T-helper 22 cell (primary cell): ENCODE results near the gene IDH3B.
"Not testable (repeated sequence)": the region's sequence is repeated elsewhere in the genome, so short reads cannot be mapped to it uniquely, and the experiment has no call there.

Experiments
- DNase-seq: peaks from one replicate; pipeline ENCODE4 v3.0.0-alpha.2; 2020; ENCODE audit warnings: low read depth

IDH3B gene

DNA sequence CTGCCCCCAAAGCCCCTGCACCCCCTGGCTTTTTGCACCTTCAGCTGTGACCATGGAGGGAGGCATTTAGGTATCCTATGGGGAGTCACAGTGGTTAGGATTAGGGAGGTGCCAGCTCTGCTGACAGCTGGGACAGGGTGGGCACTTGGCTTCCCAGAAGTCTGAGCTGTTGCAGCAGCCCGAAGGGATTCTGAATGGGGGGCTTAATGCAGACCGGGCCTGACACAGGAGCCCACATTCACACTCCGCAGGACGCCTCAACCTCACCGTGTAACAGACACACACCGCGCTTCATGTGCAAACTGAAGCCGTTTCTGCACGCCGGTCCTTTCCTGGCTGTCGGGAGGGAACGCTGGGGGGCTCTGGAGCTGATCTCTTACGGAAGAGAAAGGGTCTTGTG, 30.5 kb upstream of the IDH3B start:
- no peak for DNase-seq

DNA sequence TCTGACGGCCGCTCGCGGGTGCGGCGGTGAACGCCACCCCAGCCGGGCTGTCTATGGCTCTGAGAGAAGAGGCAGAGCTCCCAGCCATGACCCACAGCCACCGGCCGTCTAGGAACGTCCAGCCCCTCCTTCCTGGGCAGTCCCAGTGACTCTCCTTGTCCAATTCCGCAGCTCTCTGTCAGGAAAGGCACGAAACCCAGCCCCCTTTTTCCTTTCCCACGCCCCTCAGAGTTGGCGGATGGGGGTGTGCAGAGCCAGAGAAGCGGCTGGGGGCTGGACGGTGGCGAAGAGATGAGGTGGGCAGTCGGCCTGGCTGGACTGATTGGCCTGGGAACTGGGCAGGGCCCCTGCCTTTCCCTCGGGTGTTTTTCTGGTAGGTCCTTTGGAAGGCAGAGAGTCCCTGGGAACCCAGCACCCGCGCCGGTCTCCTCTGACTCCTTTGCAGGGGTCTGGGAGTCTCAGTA, 30.0 kb upstream of the IDH3B start:
- no peak for DNase-seq

DNA sequence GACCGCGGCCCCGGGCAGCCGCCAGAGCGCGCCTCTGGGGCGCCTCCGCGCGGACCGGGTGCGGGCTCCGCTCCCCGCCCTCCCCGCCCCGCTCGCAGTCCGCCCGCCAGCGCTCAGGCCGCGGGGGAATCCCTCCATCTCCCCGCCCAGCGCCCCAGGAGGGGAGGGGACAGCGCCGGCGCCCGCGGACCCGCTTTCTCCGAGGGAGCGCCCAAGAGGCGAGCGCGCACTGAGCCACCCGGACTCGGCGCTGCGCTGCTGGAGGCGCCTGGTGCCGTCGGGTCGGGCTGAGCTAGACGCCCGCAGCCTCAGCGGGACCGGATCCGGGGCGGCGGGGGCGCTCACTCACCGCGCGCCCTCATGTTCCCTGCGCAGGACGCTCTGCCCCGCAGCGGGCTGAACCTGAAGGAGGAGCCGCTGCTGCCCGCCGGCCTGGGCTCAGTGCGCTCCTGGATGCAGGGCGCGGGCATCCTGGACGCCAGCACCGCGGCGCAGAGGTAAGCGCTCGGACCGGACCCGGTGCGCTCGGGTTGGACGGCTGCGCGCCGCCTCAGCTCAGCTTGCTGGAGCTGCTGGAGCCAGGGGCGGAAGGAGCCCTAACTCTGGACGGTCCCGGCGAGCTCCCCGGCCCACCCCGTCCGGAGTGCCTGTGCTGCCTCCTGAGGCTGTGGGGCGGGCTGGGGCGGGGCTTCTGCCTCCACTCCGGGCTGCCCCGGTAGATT, 29.4 kb upstream of the IDH3B start:
- peak; percentile 43 for DNase-seq

DNA sequence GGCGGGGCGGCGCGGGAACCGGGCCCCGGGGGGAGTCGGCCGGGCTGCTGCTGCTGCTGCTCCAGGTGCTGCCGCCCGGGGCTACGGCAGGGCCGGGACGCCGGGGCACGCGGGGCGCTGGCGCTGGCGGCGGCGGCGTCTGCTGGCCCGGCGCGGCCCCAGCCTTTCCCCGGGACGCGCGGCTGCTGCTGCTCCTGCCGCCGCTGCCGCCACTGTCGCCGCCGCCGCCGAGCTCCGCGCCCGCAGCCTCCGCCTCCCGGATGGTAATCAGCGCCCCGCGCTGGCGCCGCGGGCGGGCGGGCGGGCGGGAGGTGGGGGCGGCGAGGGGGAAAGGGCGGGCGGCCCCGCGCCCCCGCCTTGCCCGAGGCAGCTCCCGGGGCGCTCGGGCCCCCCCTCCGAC, 28.9 kb upstream of the IDH3B start:
- peak; percentile 19 for DNase-seq

DNA sequence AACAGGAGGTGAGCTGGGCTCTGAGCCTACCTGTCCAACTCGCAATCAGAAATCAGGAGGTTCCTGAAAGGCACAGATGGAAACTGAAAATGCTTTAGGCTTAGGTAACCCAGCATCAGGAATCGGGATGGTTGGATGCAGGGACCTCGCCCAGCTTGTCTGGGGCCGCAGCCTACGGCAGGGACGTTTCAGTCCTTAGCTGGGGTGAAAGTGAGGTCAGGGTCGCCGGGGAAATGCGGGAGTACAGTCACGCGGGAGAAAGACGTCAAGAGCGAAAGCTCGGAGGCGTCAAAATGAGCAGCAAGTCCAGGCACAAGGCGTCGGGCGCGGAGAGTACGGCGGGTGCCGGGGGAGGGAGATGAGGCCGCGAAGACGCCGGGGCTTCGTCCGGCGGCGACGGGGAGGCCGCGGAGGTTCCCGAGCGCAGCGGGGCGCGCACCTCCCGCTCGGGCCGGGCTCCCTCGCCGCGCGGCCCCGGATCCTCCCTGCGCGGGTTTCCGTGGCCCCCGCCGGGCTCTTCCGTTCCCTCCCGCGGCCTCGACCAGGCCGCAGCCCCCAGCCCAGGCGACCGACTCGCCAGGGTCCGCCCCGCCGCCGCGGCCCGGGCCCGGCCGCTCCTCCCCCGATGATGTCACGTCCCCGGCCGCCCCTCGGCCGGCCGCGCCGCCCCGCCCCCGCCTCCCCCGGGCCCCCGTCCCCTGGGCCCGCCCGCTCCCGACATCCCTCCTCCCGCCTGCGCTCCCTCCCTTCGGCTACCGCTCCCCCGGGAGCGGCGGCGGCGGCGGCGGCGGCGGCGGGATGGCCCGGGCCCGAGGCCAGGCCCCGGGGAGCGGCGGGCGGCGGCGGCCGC, 28.2 kb upstream of the IDH3B start, which contains the start of gene EBF4:
Gene EBF4 (plus strand): TSS at position 745 of the 850 bp plus-strand sequence. CDS start 866 bp downstream, outside the sequence.
- DNase-seq, result peak; percentile 9

DNA sequence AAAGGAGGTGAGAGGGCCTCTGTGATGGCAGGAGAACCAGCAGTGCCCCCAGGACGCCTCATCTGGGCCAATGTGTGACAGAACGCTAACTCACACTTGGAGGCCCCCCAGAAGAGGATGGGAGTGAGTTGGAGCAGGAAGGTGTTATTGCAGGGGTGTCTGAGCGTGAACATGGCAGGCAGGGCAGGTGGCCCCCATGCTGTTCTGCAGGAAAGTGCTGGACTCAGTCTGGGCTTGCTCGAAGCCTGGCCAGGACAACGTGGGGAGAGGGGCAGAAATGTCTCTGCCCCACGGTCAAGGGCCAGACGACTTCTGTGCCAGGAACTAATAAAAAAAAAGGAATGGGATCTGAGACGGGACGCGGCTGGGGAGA, 27.6 kb upstream of the IDH3B start:
- DNase-seq, result no peak

DNA sequence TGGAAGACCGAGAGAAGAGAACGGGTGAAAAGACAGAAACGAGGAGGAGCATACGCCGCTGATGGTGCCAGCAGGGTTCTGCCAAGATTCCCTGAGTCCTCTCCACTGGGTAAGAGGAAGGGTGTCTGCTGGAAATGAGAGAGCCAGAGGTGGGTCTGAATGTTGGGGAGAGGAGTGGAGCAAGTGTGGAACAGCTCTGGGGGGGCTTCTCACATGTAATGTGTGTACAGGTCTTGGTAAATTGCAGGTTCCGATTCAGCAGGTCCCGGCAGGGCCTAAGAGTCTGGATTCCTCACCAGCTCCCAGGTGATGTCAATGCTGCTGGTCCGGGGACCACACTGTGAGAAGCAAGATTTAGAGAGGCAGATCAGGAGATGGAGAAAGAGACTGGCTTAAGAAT, 27.1 kb upstream of the IDH3B start:
- DNase-seq, result no peak

DNA sequence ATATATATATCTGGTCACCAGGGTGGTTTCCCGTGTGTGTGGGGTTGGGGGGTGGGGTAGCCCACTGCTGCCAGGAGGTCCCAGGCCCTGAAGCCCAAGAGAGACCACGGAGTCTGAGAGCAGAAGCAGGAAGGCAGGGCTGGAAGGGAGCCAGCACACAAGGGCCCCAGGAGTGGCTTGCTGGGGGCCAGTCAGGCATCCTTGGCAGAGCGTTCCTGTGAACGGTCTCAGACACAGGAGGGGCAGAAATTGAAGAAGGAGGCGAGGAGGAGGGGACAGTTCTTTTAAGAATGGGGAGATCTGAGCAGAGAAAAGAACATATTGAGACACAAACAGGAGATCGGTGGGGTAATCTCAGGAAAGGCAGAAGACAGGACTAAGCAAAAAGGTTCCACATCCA, 26.7 kb upstream of the IDH3B start:
- no peak for DNase-seq

DNA sequence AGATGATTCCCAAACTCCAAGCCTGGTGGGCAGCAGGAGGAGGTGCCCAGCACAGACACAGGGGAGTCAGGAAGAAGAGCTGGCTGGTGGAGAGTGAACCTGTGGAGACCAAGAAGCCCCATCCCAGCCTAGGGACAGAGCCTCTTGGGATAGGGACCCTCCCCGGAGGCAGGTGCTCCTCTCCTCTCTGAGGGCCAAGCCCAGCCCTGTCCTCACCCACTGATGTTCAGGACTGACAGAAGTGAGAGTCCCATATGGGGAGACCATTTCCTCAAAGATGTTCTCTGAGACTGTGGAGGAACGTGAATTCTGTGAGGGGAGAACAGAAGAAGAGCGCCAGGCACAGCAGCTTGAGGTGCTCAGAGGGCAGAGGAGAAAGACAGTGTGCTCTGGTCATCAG, 26.2 kb upstream of the IDH3B start:
- no peak for DNase-seq

DNA sequence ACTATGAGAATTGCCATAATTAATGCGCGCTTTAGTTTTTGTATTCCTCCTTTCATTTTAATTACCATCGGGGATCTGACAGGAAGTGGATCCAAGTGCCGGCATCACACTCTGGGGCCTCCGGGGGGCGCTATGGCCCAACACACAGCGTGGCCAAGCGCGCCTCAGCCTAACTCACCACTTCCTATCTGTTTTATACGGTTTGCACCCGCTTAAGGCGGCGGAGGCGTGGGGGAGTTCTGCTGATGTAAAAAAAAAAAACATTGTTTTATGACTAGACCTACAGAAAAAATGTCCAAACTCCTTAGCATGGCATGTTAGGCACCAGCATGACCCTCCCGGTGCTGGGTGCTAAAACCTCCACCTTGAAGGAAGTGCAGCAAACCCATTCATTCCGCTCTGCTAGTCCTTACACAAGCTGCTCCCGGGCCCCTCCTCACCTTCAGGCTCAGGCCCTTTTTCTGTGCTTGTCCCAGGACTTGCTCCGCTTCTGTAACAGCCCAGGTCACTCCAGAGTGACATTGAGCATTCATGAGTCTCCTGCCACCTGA, 24.1 kb upstream of the IDH3B start:
- DNase-seq, result peak; percentile 40

DNA sequence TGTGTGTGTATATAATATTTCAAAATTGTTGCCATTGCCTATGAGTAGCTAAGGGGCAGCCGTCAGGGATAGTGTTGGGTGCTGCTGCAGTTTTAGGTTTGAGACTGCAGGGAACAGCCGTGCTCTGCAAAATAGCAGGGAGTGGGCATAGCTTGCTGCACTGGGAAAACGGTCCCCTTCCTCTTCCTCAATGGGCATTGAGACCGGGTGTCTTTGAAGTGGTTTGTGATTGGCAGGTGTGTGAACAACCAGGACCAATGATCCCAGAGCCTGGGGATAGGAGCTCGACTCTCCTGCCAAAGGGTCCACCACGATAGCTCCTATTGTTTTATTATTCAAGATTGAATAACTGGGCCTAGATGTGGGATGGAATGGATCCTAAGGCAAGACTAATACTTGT, 23.5 kb upstream of the IDH3B start:
- no peak for DNase-seq

DNA sequence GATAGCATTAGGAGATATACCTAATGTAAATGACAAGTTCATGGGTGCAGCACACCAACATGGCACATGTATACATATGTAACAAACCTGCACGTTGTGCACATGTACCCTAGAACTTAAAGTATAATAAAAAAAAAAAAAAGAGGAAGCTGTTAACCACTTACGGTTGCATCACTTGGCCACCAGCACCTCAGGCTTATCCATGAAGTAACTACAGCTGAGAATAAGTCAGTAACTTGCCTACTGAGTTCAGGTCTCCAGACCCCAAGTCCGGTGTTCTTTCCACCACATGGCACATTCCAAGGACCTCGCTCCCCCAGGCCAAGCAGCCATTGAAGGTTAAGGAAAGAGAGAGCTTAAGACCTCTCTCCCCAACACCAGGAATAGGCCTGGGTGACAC, 20.8 kb upstream of the IDH3B start:
- DNase-seq, result not testable (repeated sequence)

DNA sequence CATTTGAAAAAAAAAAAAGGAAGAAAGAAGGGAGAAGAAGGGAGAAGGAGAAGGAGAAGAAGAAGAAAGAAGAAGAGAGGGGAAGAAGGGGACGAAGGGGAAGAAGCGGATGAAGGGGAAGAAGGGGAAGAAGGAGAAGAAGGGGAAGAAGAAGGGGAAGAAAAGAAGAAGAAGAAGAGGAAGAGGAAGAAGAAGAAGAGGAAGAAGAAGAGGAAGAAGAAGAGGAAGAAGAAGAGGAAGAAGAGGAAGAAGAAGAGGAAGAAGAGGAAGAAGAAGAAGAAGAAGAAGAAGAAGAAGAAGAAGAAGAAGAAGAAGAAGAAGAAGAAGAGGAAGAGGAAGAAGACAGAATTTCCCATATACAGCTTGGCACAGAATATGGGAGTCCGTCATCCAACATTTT, 18.0 kb upstream of the IDH3B start:
- not testable (repeated sequence) for DNase-seq

DNA sequence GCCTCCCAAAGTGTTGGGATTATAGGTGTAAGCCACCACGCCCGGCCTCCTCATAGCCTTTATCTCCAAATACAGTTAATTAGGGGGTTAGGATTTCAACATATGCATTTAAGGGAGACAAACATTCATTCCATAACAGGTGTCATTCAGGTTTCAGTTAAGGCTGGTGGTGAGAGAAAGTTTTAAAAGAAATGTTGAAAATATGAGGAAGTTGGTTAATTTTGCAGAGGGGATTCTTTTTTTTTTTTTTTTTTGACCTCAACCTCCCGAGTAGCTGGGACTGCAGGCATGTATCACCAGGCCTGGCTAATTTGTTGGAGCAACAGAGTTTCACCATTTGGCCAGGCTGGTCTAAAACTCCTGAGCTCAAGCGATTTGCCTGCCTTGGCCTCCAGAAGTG, 16.0 kb upstream of the IDH3B start:
- DNase-seq, result no peak

DNA sequence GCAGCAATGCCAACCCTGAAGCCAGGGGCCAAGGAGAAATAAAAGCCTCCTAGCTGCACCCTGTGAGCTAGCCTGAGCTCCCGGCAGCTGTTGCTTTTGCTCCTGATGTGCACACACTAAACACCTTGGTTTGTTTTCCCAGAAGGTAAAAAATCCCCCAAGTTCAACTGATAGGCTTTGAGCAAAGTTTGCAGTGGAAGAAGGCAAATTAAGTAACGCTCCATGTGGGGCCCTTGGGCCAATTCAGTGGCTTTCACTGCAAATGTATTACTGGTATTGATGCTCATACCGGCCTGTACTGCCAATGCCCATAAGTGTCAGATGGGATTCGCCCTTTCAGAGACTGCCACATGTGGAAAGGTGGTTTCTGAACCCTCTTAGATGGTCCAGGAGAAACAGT, 9.4 kb upstream of the IDH3B start:
- no peak for DNase-seq

DNA sequence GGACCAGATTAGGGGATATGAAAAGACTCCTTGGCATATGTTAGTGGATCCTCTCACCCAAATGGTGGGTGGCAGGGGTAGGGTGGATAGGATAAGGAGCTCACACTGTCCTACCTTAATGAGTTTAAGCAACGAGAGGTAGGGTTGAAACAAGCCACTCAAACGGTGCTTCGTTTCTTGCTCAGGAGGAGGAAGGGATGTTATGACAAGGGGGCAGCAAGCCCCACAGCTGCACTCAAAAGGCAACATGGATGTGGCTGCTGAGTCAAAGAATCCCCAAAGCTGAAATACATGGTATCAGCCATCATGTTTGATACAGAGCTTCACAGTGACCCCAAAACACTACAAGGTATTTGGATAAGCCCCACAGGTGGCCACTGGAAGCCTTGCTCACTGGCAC, 8.4 kb upstream of the IDH3B start:
- DNase-seq, result no peak

DNA sequence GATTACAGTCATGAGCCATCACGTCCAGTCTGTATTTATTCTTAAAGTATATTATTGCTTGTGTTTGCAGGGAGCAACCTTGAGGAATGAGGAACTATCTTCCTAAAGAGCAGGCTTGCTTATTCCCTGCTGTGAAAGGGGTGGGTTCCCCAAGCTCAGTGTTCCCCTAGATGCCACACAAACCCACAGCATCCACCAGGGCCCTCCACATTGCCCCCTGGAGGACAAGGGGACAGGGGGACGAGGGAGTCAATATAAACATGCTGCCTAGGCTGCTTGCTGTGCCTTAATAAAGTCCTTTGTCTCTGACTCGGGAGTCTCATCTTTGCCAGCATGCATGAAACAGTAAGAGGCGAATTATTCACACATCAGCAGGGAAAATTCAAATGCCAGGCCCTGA, 8.0 kb upstream of the IDH3B start:
- no peak for DNase-seq

DNA sequence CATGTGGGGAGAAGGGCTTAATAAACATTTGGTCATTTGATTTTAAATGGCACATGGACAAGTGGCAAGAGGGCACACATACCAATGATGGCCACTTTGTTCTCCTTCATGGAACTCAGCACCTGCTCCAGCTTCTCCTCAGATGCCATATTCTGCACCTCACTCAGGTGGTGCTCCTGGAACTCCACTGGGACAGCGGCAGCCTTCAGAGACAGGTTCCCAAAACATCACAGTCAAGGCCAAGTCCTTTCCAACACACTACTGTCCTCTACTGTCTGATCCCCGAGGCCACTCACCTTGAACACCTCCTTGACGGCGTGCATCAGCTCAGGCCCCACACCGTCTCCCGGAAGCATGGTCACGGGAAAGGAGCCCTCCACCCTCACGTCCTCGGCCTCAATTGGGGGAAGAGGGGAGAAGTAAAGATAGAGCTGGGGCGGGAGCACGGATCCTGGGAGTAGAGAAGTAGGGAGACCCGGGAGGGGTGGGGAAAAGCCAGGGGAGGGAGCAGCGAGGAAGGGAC, 591 bp downstream of the IDH3B start:
- no peak for DNase-seq

DNA sequence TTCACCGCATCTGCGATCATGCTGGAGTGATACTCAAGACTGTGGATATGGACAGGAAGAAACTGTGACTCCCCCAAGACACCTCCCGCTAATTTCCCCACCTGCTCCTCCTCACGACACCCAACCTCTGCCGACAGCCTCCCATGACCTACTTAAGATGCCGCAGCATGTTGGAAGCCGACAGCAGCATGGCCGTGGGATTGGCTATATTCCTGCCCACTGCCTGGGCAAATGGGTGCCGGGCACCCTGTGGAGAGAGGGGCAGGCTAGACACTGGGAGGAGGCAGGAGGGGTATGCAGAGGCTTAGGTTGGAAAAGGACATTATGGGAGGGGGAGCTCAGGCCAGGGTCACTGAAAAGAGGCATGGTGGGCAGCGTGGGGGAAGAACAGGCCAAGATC, 4.5 kb downstream of the IDH3B start:
- no peak for DNase-seq

DNA sequence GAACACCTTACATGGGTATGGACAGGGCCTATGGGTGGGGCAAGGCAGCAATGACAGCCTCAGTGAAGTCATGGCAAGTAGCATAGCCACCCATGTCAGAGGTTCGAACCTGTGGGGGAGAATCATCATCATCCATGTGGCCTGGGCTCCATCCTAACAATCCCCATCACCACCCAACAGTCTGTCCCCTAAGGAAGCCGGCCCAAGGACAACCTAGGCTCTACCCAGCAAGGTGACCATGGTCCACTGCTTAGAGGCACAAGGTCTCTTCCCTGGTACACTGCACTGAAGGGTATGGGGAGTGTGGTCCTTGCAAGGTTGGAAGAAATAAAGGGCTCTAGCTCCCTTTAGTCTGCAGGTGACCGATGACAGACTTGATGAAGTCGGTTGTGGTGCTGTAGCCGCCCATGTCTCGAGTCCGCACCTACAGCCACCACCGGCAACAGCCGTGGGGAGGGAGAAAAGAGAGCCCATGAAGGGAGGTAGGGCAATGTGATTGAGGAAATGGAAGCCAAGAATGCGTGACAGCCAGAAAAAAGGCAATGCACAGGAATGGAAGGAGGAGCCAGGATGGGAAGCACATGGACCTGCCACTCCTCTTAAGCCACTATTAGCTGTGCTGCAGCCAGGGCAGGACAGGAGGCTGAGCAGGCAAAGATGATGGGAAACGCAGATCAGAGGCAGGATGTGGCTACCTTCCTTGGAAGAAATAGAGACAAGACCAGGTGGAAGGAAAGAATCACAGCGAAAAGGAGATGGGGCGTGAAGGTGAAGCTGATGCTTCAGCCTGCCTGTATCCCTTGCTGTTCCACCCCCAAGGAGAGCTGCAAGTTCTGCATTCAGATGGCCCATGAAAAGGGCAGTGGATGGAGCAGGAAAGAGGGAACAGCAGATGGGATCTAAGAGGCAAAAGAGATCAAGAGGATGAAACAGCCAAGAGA, 5.3 kb downstream of the IDH3B start:
- no peak for DNase-seq

DNA sequence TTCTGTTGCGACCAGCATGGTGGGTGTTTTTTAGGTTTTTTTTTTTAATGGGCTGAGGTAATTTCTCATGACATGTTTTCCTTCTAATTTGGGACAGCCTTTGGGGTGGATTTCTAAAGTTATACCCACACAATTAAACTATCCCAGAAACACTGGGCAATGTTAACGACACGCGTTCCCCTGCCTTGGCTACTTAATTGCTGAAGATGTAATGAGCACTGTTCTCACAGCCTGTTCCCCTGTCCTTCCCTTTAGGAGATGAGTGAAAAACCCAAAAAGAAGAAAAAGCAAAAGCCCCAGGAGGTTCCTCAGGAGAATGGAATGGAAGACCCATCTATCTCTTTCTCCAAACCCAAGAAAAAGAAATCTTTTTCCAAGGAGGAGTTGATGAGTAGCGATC, 6.3 kb downstream of the IDH3B start:
- no peak for DNase-seq

DNA sequence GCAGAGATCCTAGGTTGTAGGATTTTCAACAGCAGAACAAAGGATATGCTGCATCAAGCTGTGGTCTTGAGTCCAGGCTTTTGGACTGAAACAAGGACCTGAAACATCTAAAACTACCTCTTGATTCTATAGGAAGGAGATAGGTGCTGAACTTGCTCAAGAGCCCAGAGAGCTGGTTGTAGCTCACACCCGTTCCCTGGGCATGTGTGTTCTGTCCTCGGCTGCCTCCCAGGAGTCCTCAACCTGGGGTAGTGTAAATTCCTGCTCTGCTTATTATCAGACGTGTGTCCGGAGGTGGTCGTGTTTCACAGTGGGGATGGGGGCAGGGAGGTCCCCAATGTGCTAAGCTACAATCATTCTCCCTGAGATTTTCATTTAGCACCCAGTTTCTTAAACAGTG, 6.8 kb downstream of the IDH3B start:
- DNase-seq, result no peak
